ENCODE data around the gene UFL1.

DNA sequence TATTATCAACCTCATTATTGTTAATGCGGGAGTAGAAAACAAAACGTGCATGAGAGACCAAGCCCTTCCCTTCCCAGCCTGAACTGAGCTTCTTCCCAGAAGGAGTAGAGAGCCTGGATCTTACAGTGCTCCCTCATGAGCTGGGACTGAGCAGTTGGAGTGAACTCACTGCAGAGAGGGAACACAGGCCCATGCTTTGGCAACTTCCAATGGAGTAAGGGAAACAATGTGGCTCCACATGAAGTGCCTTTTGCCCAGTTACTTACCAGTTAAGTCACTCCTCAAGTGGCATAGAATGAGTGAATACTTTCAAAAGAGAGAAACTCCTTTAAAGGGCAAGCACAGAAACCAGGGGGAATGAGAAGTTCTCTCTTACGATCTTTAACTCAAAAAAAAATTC is 53.8 kb downstream of the UFL1 start:
- TF ChIP-seq, protein P1, sequence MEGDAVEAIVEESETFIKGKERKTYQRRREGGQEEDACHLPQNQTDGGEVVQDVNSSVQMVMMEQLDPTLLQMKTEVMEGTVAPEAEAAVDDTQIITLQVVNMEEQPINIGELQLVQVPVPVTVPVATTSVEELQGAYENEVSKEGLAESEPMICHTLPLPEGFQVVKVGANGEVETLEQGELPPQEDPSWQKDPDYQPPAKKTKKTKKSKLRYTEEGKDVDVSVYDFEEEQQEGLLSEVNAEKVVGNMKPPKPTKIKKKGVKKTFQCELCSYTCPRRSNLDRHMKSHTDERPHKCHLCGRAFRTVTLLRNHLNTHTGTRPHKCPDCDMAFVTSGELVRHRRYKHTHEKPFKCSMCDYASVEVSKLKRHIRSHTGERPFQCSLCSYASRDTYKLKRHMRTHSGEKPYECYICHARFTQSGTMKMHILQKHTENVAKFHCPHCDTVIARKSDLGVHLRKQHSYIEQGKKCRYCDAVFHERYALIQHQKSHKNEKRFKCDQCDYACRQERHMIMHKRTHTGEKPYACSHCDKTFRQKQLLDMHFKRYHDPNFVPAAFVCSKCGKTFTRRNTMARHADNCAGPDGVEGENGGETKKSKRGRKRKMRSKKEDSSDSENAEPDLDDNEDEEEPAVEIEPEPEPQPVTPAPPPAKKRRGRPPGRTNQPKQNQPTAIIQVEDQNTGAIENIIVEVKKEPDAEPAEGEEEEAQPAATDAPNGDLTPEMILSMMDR (IDR thresholded peaks at IDR 0.05; ENCODE audit: insufficient read depth, low read length): no peak
- TF ChIP-seq, protein P2, sequence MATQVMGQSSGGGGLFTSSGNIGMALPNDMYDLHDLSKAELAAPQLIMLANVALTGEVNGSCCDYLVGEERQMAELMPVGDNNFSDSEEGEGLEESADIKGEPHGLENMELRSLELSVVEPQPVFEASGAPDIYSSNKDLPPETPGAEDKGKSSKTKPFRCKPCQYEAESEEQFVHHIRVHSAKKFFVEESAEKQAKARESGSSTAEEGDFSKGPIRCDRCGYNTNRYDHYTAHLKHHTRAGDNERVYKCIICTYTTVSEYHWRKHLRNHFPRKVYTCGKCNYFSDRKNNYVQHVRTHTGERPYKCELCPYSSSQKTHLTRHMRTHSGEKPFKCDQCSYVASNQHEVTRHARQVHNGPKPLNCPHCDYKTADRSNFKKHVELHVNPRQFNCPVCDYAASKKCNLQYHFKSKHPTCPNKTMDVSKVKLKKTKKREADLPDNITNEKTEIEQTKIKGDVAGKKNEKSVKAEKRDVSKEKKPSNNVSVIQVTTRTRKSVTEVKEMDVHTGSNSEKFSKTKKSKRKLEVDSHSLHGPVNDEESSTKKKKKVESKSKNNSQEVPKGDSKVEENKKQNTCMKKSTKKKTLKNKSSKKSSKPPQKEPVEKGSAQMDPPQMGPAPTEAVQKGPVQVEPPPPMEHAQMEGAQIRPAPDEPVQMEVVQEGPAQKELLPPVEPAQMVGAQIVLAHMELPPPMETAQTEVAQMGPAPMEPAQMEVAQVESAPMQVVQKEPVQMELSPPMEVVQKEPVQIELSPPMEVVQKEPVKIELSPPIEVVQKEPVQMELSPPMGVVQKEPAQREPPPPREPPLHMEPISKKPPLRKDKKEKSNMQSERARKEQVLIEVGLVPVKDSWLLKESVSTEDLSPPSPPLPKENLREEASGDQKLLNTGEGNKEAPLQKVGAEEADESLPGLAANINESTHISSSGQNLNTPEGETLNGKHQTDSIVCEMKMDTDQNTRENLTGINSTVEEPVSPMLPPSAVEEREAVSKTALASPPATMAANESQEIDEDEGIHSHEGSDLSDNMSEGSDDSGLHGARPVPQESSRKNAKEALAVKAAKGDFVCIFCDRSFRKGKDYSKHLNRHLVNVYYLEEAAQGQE (IDR thresholded peaks at IDR 0.05; ENCODE audit: insufficient replicate concordance, low read depth): no peak
- TF ChIP-seq POLR2AphosphoS5 (IDR thresholded peaks at IDR 0.05; ENCODE audit: low read depth) (no peak), SPI1 (IDR thresholded peaks at IDR 0.05; ENCODE audit: borderline replicate concordance, low read depth) (no peak)
